Breast epithelium (tissue), 3 donors: ENCODE data around the gene TENT4A.

ENCODE experiments used
- POLR2A ChIP-seq: fragments of 450-650 bp; IDR thresholded peaks from one replicate; pipeline ENCODE4 v1.6.1; 2016; ENCODE audit warnings: antibody characterized with exemption, mild to moderate bottlenecking, moderate library complexity
- POLR2AphosphoS5 ChIP-seq, 3 donors: sonication (generic); formaldehyde crosslinking; IDR thresholded peaks; one replicate each; pipeline ENCODE4 v1.6.1; 2017; ENCODE audit warnings: antibody characterized with exemption in 3 of 3
- TF ChIP-seq, protein P1 (sequence below), 3 donors: fragments of 450-650 bp; IDR thresholded peaks; one replicate each; pipeline ENCODE4 v1.5.1; 2016 to 2017; ENCODE audit warnings: antibody characterized with exemption in 3 of 3, mild to moderate bottlenecking in 3 of 3, moderate library complexity in 3 of 3

GRCh38 chr5:6765612-6766525, 52.6 kb downstream of the TENT4A start:
- no peak for TF ChIP-seq POLR2A
- TF ChIP-seq, protein P1, sequence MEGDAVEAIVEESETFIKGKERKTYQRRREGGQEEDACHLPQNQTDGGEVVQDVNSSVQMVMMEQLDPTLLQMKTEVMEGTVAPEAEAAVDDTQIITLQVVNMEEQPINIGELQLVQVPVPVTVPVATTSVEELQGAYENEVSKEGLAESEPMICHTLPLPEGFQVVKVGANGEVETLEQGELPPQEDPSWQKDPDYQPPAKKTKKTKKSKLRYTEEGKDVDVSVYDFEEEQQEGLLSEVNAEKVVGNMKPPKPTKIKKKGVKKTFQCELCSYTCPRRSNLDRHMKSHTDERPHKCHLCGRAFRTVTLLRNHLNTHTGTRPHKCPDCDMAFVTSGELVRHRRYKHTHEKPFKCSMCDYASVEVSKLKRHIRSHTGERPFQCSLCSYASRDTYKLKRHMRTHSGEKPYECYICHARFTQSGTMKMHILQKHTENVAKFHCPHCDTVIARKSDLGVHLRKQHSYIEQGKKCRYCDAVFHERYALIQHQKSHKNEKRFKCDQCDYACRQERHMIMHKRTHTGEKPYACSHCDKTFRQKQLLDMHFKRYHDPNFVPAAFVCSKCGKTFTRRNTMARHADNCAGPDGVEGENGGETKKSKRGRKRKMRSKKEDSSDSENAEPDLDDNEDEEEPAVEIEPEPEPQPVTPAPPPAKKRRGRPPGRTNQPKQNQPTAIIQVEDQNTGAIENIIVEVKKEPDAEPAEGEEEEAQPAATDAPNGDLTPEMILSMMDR (IDR thresholded peaks at IDR 0.05) = peak; percentile 72 to 77 (median 75)
- no peak for TF ChIP-seq POLR2AphosphoS5 (IDR thresholded peaks at IDR 0.05)
